Measurements from ENCODE around the gene SLC25A30. TPM values are rescaled to one million over a fixed set of nuclear protein-coding genes. Genes with fewer than 3 reads are reported as not detected.
"Not testable (repeated sequence)": the region's sequence is repeated elsewhere in the genome, so short reads cannot be mapped to it uniquely, and the experiment has no call there.

SLC25A30 gene
- total and polyA plus RNA-seq, 7 experiments from 2014 or later, result 1.7 to 29.4 (median 19.3) TPM

DNA sequence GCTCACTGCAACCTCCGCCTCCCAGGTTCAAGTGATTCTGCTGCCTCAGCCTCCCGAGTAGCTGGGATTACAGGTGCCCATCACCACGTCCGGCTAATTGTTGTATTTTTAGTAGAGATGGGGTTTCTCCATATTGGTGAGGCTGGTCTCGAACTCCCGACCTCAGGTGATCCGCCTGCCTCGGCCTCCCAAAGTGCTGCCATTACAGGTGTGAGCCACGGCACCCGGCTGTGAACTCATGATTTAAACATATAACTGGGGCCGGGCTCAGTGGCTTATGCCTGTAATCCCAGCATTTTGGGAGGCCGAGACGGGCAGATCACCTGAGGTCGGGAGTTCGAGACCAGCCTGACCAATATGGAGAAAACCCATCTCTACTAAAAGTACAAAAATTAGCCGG lies 1.2 kb upstream of the SLC25A30 start:
- DNase-seq; H3K27me3 ChIP-seq (ENCODE audit: control insufficient read depth in 2 of 2, insufficient read depth in 2 of 2, low read length in 2 of 2); H3K4me3 ChIP-seq (ENCODE audit: low read length); H3K9me3 ChIP-seq (ENCODE audit: control insufficient read depth in 2 of 3, low read length in 3 of 3); H3K27ac ChIP-seq (ENCODE audit: low read depth, low read length); H3K9me3 Mint-ChIP-seq; CTCF ChIA-PET; H3K36me3 ChIP-seq (ENCODE audit: control insufficient read depth in 2 of 3, insufficient read depth in 3 of 3, low read length in 3 of 3); ATAC-seq; H3K27me3 Mint-ChIP-seq; H3K36me3 Mint-ChIP-seq: not testable (repeated sequence)
- H3K27ac Mint-ChIP-seq, result peak overlapping the region in 3 of 9 donors; percentile 3 to 70 (median 23)
- intact Hi-C loops (cut with micrococcal nuclease), result loop anchor here (2.0 to 5.0 kb wide), 4 partner anchors 502 to 1133 kb away; partner anchors contain the start of genes LCP1 (in 1 of the 2), LRCH1 (in 1 of the 2) and TSC22D1 (in 1 of the 2)
- POLR2A ChIA-PET, result interaction anchor here (0.7 to 4.2 kb wide), 3 partner anchors 13 to 79 kb away, joined by 3 to 20 read pairs (median 17); no protein-coding TSS in a partner anchor
- H3K4me1 ChIP-seq (ENCODE audit: control insufficient read depth in 2 of 2, insufficient read depth in 2 of 2, low read length in 2 of 2), result peaks cover 4 to 16% of the 10 kb centered on the region in 2 donors
- peak overlapping the region in 7 of 10 donors; percentile 7 to 81 (median 41) for H3K4me3 Mint-ChIP-seq
- H3K4me1 Mint-ChIP-seq, result peaks cover 0 to 25% (median 19%) of the 10 kb centered on the region in 7 donors

GRCh38 chr13:45416516-45417128 lies 1.6 kb downstream of the SLC25A30 start:
- H3K36me3 ChIP-seq (ENCODE audit: control insufficient read depth in 2 of 3, insufficient read depth in 3 of 3, low read length in 3 of 3), result peaks cover 0 to 4% (median 0%) of the 10 kb centered on the region in 3 experiments
- no peaks in the 10 kb centered on the region for H3K9me3 ChIP-seq (ENCODE audit: control insufficient read depth in 2 of 3, low read length in 3 of 3)
- ChIA-PET CTCF (interaction anchor here (0.6 to 3.0 kb wide), 7 partner anchors 22 to 73 kb away, joined by 3 to 16 read pairs (median 4); no protein-coding TSS in a partner anchor), POLR2A (interaction anchor here (0.6 to 5.6 kb wide), 13 partner anchors 10 to 292 kb away, joined by 3 to 40 read pairs (median 5); partner anchors contain the start of genes COG3 and TPT1)
- Mint-ChIP-seq H3K27me3 (no peaks in the 10 kb centered on the region), H3K4me1 (peaks cover 7 to 46% (median 35%) of the 10 kb centered on the region in 7 donors), H3K36me3 (peaks cover 0 to 5% (median under 1%) of the 10 kb centered on the region in 5 donors), H3K4me3 (peak overlapping the region; percentile 90 to 98 (median 96)), H3K27ac (peak overlapping the region; percentile 92 to 99 (median 96)), H3K9me3 (peaks cover 0 to 4% (median 0%) of the 10 kb centered on the region in 11 donors)
- ATAC-seq, result no peak
- peak overlapping the region; percentile 79 for H3K27ac ChIP-seq (ENCODE audit: low read depth, low read length)
- intact Hi-C loops (cut with micrococcal nuclease), result loop anchor here (1.0 to 5.0 kb wide), 5 partner anchors 17 to 766 kb away; partner anchors contain the start of genes LCP1 (in 1 of the 2) and TPT1 (in 1 of the 2)
- peaks cover 4 to 21% of the 10 kb centered on the region in 2 donors for H3K4me1 ChIP-seq (ENCODE audit: control insufficient read depth in 2 of 2, insufficient read depth in 2 of 2, low read length in 2 of 2)
- no peak for DNase-seq
- H3K4me3 ChIP-seq (ENCODE audit: low read length), result peak overlapping the region; percentile 97
- H3K27me3 ChIP-seq (ENCODE audit: control insufficient read depth in 2 of 2, insufficient read depth in 2 of 2, low read length in 2 of 2), result no peaks in the 10 kb centered on the region

- peaks cover 4 to 21% of the 10 kb centered on the region in 2 donors for H3K4me1 ChIP-seq (ENCODE audit: control insufficient read depth in 2 of 2, insufficient read depth in 2 of 2, low read length in 2 of 2)
- DNase-seq, result no peak
- Mint-ChIP-seq H3K27ac (peak overlapping the region in 7 of 9 donors; percentile 25 to 75 (median 38)), H3K4me3 (peak overlapping the region in 9 of 10 donors; percentile 20 to 63 (median 38)), H3K4me1 (peaks cover 15 to 54% (median 43%) of the 10 kb centered on the region in 7 donors), H3K36me3 (peaks cover 0 to 13% (median 8%) of the 10 kb centered on the region in 5 donors), H3K27me3 (no peaks in the 10 kb centered on the region), H3K9me3 (peaks cover 0 to 4% (median 0%) of the 10 kb centered on the region in 11 donors)
- no peaks in the 10 kb centered on the region for H3K27me3 ChIP-seq (ENCODE audit: control insufficient read depth in 2 of 2, insufficient read depth in 2 of 2, low read length in 2 of 2)
- H3K9me3 ChIP-seq (ENCODE audit: control insufficient read depth in 2 of 3, low read length in 3 of 3), result no peaks in the 10 kb centered on the region
- intact Hi-C loops (cut with micrococcal nuclease), result loop anchor here (5.0 kb wide), 2 partner anchors 498 to 767 kb away; partner anchors contain the start of gene LCP1 (in 1 of the 2)
- no peak overlapping the region for H3K4me3 ChIP-seq (ENCODE audit: low read length)
- ATAC-seq, result no peak
- ChIA-PET POLR2A (interaction anchor here (0.5 to 5.6 kb wide), 2 partner anchors 48 to 308 kb away, joined by 3 to 37 read pairs; partner anchors contain the start of gene COG3), CTCF (interaction anchor here (0.7 to 3.0 kb wide), 3 partner anchors 13 to 44 kb away, joined by 3 to 16 read pairs (median 4); no protein-coding TSS in a partner anchor)
- peaks cover 0 to 18% (median 0%) of the 10 kb centered on the region in 3 experiments for H3K36me3 ChIP-seq (ENCODE audit: control insufficient read depth in 2 of 3, insufficient read depth in 3 of 3, low read length in 3 of 3)
- H3K27ac ChIP-seq (ENCODE audit: low read depth, low read length), result no peak overlapping the region
These were observed 3.1 kb downstream of the SLC25A30 start for GRCh38 chr13:45415112-45415511.

DNA sequence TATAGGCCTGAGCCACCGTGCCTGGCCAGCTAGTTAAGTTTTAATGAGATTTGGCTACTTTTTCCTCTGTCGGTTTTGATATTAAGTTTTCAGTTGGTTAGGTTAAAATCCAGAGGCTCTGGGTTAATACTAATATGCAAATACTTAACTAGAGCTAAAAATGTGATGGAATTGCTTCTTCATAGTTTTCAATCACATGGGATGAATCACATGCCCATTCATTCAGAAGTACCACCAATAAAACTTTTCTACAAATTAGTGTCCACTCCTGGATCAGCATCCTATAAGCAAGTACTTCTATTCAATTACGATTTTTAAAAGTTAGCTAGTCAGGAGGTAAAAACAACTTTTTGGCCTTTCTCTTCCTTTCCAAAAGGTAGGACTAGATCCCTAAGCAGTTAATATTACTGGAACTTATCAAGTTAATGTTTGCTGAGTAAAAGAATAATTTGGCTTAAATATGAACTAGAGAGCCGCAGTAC lies 4.3 kb downstream of the SLC25A30 start:
- H3K27me3 Mint-ChIP-seq, result no peaks in the 10 kb centered on the region
- no peak overlapping the region for H3K27ac Mint-ChIP-seq
- no peak for DNase-seq
- H3K9me3 Mint-ChIP-seq, result peaks cover 0 to 4% (median 0%) of the 10 kb centered on the region in 11 donors
- intact Hi-C loops (cut with micrococcal nuclease), result no loop called here
- H3K4me1 ChIP-seq (ENCODE audit: control insufficient read depth in 2 of 2, insufficient read depth in 2 of 2, low read length in 2 of 2), result peaks cover 4 to 21% of the 10 kb centered on the region in 2 donors
- peaks cover 15 to 54% (median 43%) of the 10 kb centered on the region in 7 donors for H3K4me1 Mint-ChIP-seq
- no peaks in the 10 kb centered on the region for H3K9me3 ChIP-seq (ENCODE audit: control insufficient read depth in 2 of 3, low read length in 3 of 3)
- peak overlapping the region in 4 of 10 donors; percentile 33 to 50 (median 48) for H3K4me3 Mint-ChIP-seq
- H3K36me3 Mint-ChIP-seq, result peaks cover 0 to 17% (median 12%) of the 10 kb centered on the region in 5 donors
- H3K27ac ChIP-seq (ENCODE audit: low read depth, low read length), result no peak overlapping the region
- no peak overlapping the region for H3K4me3 ChIP-seq (ENCODE audit: low read length)
- no peaks in the 10 kb centered on the region for H3K27me3 ChIP-seq (ENCODE audit: control insufficient read depth in 2 of 2, insufficient read depth in 2 of 2, low read length in 2 of 2)
- CTCF ChIA-PET, result interaction anchor here (1.0 kb wide), 1 partner anchor 17 kb away, joined by 4 read pairs; no protein-coding TSS in a partner anchor
- H3K36me3 ChIP-seq (ENCODE audit: control insufficient read depth in 2 of 3, insufficient read depth in 3 of 3, low read length in 3 of 3), result peaks cover 0 to 28% (median under 1%) of the 10 kb centered on the region in 3 experiments
- POLR2A ChIA-PET, result interaction anchor here (0.9 to 5.6 kb wide), 4 partner anchors 9 to 74 kb away, joined by 4 to 37 read pairs (median 6); partner anchors contain the start of gene COG3
- ATAC-seq, result no peak

DNA sequence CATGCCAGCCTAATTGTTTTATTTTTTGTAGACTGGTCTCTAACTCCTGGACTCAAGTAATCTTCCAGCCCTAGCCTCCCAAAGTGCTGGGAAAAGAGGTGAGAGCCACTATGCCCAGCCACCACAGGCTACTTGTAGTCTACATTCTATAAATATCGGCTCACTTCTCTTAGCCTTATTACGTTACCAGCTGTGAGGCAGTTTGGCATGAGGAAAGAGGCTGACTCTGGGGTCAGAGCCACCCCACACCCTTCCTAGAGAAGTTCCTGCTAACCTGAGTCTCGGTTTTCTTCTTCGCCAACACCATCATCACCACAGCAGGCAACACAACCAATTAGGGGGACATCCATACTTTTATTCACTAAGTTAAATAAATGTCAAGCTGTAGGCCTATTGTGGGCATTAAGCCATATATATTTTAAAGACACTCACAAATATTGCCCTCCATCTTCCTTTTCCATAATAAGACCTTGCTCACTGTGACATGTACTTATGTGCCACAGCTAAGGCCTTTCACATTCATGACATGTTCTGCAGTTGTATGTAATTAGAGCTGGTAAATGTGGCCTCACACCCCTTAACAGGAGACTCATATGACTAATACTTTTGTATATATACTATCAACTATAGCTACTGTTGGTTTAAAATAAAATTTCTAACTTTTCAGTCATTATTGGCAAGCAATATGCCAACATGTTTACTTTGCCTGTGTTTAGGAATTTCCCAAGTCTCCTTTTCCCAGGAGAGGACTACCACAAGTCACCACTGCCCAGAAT lies 5.7 kb downstream of the SLC25A30 start:
- intact Hi-C loops (cut with micrococcal nuclease), result no loop called here
- Histone ChIP-seq H3K27ac (ENCODE audit: low read depth, low read length) (no peak overlapping the region), H3K4me3 (ENCODE audit: low read length) (no peak overlapping the region), H3K36me3 (ENCODE audit: control insufficient read depth in 2 of 3, insufficient read depth in 3 of 3, low read length in 3 of 3) (peaks cover 3 to 38% (median 11%) of the 10 kb centered on the region in 3 experiments), H3K4me1 (ENCODE audit: control insufficient read depth in 2 of 2, insufficient read depth in 2 of 2, low read length in 2 of 2) (peaks cover 4 to 21% of the 10 kb centered on the region in 2 donors), H3K27me3 (ENCODE audit: control insufficient read depth in 2 of 2, insufficient read depth in 2 of 2, low read length in 2 of 2) (no peaks in the 10 kb centered on the region), H3K9me3 (ENCODE audit: control insufficient read depth in 2 of 3, low read length in 3 of 3) (no peaks in the 10 kb centered on the region)
- ChIA-PET CTCF (interaction anchor here (0.6 to 0.7 kb wide), 2 partner anchors 19 to 365 kb away, joined by 3 read pairs; no protein-coding TSS in a partner anchor), POLR2A (interaction anchor here (0.8 to 1.5 kb wide), 2 partner anchors 8 to 53 kb away, joined by 3 to 9 read pairs; no protein-coding TSS in a partner anchor)
- no peak overlapping the region for H3K27ac Mint-ChIP-seq
- no peaks in the 10 kb centered on the region for H3K9me3 Mint-ChIP-seq
- peaks cover 21 to 50% (median 42%) of the 10 kb centered on the region in 7 donors for H3K4me1 Mint-ChIP-seq
- no peaks in the 10 kb centered on the region for H3K27me3 Mint-ChIP-seq
- no peak overlapping the region for H3K4me3 Mint-ChIP-seq
- H3K36me3 Mint-ChIP-seq, result peaks cover 9 to 27% (median 20%) of the 10 kb centered on the region in 5 donors
- no peak for DNase-seq
- ATAC-seq, result no peak

DNA sequence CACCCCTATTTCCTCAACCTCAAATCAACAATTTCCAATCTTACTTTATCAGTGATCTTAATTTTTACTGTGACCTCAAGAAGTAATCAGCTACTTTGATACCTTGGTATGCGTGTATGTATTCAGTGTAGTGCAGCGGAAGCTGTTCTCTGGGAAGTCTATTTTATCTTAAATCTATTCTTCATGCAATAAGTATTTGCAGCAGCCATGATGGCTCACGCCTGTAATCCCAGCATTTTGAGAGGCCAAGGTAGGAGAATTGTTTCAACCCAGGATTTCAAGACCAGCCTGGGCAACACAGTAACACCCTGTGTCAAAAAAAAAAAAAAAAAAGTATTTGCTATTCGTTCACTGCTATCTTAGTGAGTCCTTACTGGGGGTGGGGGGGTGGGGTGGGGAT lies 6.5 kb downstream of the SLC25A30 start:
- Histone ChIP-seq H3K36me3 (ENCODE audit: control insufficient read depth in 2 of 3, insufficient read depth in 3 of 3, low read length in 3 of 3) (peaks cover 3 to 46% (median 11%) of the 10 kb centered on the region in 3 experiments), H3K9me3 (ENCODE audit: control insufficient read depth in 2 of 3, low read length in 3 of 3) (no peaks in the 10 kb centered on the region), H3K27ac (ENCODE audit: low read depth, low read length) (no peak overlapping the region), H3K4me1 (ENCODE audit: control insufficient read depth in 2 of 2, insufficient read depth in 2 of 2, low read length in 2 of 2) (peaks cover 4 to 18% of the 10 kb centered on the region in 2 donors), H3K4me3 (ENCODE audit: low read length) (no peak overlapping the region), H3K27me3 (ENCODE audit: control insufficient read depth in 2 of 2, insufficient read depth in 2 of 2, low read length in 2 of 2) (no peaks in the 10 kb centered on the region)
- intact Hi-C loops (cut with micrococcal nuclease), result no loop called here
- ATAC-seq, result no peak
- CTCF ChIA-PET, result no interaction called here
- POLR2A ChIA-PET, result no interaction called here
- no peak for DNase-seq
- peaks cover 17 to 44% (median 34%) of the 10 kb centered on the region in 7 donors for H3K4me1 Mint-ChIP-seq
- H3K27ac Mint-ChIP-seq, result peak overlapping the region in 2 of 9 donors; percentile 12 to 46
- H3K36me3 Mint-ChIP-seq, result peaks cover 12 to 30% (median 23%) of the 10 kb centered on the region in 5 donors
- no peaks in the 10 kb centered on the region for H3K9me3 Mint-ChIP-seq
- no peaks in the 10 kb centered on the region for H3K27me3 Mint-ChIP-seq
- H3K4me3 Mint-ChIP-seq, result no peak overlapping the region

Data from naive thymus-derived CD4-positive, alpha-beta T cell (primary cell).